IPS-18a (cell line): ENCODE measurements around the gene ZBTB18.

ENCODE experiments used
- H3K27ac ChIP-seq: one replicate; pipeline ENCODE4 v1.5.1; 2013; ENCODE audit warnings: low read length
- H3K27me3 ChIP-seq: one replicate; pipeline ENCODE4 v1.6.1; 2013; ENCODE audit warnings: mild to moderate bottlenecking, low read length; ENCODE audit not compliant: control insufficient read depth, insufficient read depth
- H3K36me3 ChIP-seq: one replicate; pipeline ENCODE4 v1.6.1; 2013; ENCODE audit warnings: low read depth, low read length; ENCODE audit not compliant: control insufficient read depth
- H3K4me1 ChIP-seq: one replicate; pipeline ENCODE4 v1.6.1; 2013; ENCODE audit warnings: low read depth, low read length; ENCODE audit not compliant: control insufficient read depth
- H3K4me3 ChIP-seq: one replicate; pipeline ENCODE4 v1.5.1; 2013; ENCODE audit warnings: low read length
- H3K9ac ChIP-seq: one replicate; pipeline ENCODE4 v1.6.1; 2013; ENCODE audit warnings: mild to moderate bottlenecking, low read length, moderate library complexity
- H3K9me3 ChIP-seq: one replicate; pipeline ENCODE4 v1.6.1; 2013; ENCODE audit warnings: low read depth, low read length; ENCODE audit not compliant: control insufficient read depth

ZBTB18 gene

GRCh38 chr1:244053831-244054230, 2.7 kb downstream of the ZBTB18 start:
- Histone ChIP-seq H3K9me3 (no peaks in the 10 kb centered on the region), H3K27ac (no peak overlapping the region), H3K4me3 (no peak overlapping the region), H3K27me3 (peaks cover 16% of the 10 kb centered on the region), H3K36me3 (peaks cover 13% of the 10 kb centered on the region), H3K4me1 (peaks cover 24% of the 10 kb centered on the region), H3K9ac (no peak overlapping the region)

GRCh38 chr1:244054247-244054923, 3.3 kb downstream of the ZBTB18 start:
- peaks cover 16% of the 10 kb centered on the region for H3K27me3 ChIP-seq
- H3K36me3 ChIP-seq, result peaks cover 13% of the 10 kb centered on the region
- H3K4me1 ChIP-seq, result peaks cover 24% of the 10 kb centered on the region
- no peaks in the 10 kb centered on the region for H3K9me3 ChIP-seq
- no peak overlapping the region for H3K27ac ChIP-seq
- H3K4me3 ChIP-seq, result no peak overlapping the region
- H3K9ac ChIP-seq, result no peak overlapping the region

- Histone ChIP-seq H3K4me1 (peaks cover 24% of the 10 kb centered on the region), H3K9ac (no peak overlapping the region), H3K36me3 (peaks cover 13% of the 10 kb centered on the region)
These were observed 3.8 kb downstream of the ZBTB18 start for GRCh38 chr1:244054924-244055263.

GRCh38 chr1:244056577-244056976, 5.5 kb downstream of the ZBTB18 start:
- Histone ChIP-seq H3K27me3 (no peaks in the 10 kb centered on the region), H3K36me3 (peaks cover 13% of the 10 kb centered on the region), H3K4me3 (no peak overlapping the region), H3K9me3 (no peaks in the 10 kb centered on the region), H3K27ac (no peak overlapping the region), H3K4me1 (peaks cover 11% of the 10 kb centered on the region), H3K9ac (no peak overlapping the region)

More at GRCh38 chr1:244054924-244055263, 3.8 kb downstream of the ZBTB18 start:
- no peak overlapping the region for H3K27ac ChIP-seq
- H3K4me3 ChIP-seq, result no peak overlapping the region
- peaks cover 11% of the 10 kb centered on the region for H3K27me3 ChIP-seq
- H3K9me3 ChIP-seq, result no peaks in the 10 kb centered on the region

- Histone ChIP-seq H3K4me1 (peaks cover 7% of the 10 kb centered on the region), H3K9ac (no peak overlapping the region), H3K9me3 (no peaks in the 10 kb centered on the region), H3K27me3 (no peaks in the 10 kb centered on the region), H3K27ac (no peak overlapping the region), H3K36me3 (peaks cover 13% of the 10 kb centered on the region), H3K4me3 (no peak overlapping the region)
These were observed 6.6 kb downstream of the ZBTB18 start for GRCh38 chr1:244057474-244058385.

GRCh38 chr1:244060117-244060516, 9.0 kb downstream of the ZBTB18 start:
- H3K27me3 ChIP-seq, result no peaks in the 10 kb centered on the region
- peaks cover 12% of the 10 kb centered on the region for H3K4me1 ChIP-seq
- H3K9ac ChIP-seq, result no peak overlapping the region
- H3K9me3 ChIP-seq, result no peaks in the 10 kb centered on the region
- no peaks in the 10 kb centered on the region for H3K36me3 ChIP-seq
- no peak overlapping the region for H3K4me3 ChIP-seq
- H3K27ac ChIP-seq, result no peak overlapping the region

GRCh38 chr1:244060686-244061085, 9.6 kb downstream of the ZBTB18 start:
- no peaks in the 10 kb centered on the region for H3K36me3 ChIP-seq
- H3K9ac ChIP-seq, result no peak overlapping the region
- no peak overlapping the region for H3K27ac ChIP-seq
- H3K4me1 ChIP-seq, result peaks cover 12% of the 10 kb centered on the region
- H3K4me3 ChIP-seq, result no peak overlapping the region
- no peaks in the 10 kb centered on the region for H3K9me3 ChIP-seq
- H3K27me3 ChIP-seq, result no peaks in the 10 kb centered on the region

- no peak overlapping the region for H3K4me3 ChIP-seq
- peaks cover 12% of the 10 kb centered on the region for H3K4me1 ChIP-seq
- H3K27me3 ChIP-seq, result peaks cover 8% of the 10 kb centered on the region
These were observed 11.2 kb downstream of the ZBTB18 start for GRCh38 chr1:244062156-244062725.

GRCh38 chr1:244063498-244063897, 12.4 kb downstream of the ZBTB18 start:
- peaks cover 18% of the 10 kb centered on the region for H3K4me1 ChIP-seq
- H3K36me3 ChIP-seq, result no peaks in the 10 kb centered on the region
- H3K27ac ChIP-seq, result no peak overlapping the region
- H3K9me3 ChIP-seq, result no peaks in the 10 kb centered on the region
- no peak overlapping the region for H3K4me3 ChIP-seq
- peaks cover 8% of the 10 kb centered on the region for H3K27me3 ChIP-seq
- no peak overlapping the region for H3K9ac ChIP-seq

More at GRCh38 chr1:244062156-244062725, 11.2 kb downstream of the ZBTB18 start:
- no peaks in the 10 kb centered on the region for H3K36me3 ChIP-seq
- H3K9me3 ChIP-seq, result no peaks in the 10 kb centered on the region
- H3K9ac ChIP-seq, result no peak overlapping the region
- no peak overlapping the region for H3K27ac ChIP-seq

- Histone ChIP-seq H3K4me3 (no peak overlapping the region), H3K27me3 (peaks cover 8% of the 10 kb centered on the region), H3K27ac (no peak overlapping the region), H3K9ac (no peak overlapping the region), H3K9me3 (no peaks in the 10 kb centered on the region), H3K4me1 (peaks cover 18% of the 10 kb centered on the region), H3K36me3 (no peaks in the 10 kb centered on the region)
These were observed 13.5 kb downstream of the ZBTB18 start for GRCh38 chr1:244064621-244065020.

- H3K27ac ChIP-seq, result no peak overlapping the region
- peaks cover 8% of the 10 kb centered on the region for H3K27me3 ChIP-seq
- H3K36me3 ChIP-seq, result no peaks in the 10 kb centered on the region
- no peak overlapping the region for H3K9ac ChIP-seq
- no peaks in the 10 kb centered on the region for H3K9me3 ChIP-seq
- peaks cover 18% of the 10 kb centered on the region for H3K4me1 ChIP-seq
- H3K4me3 ChIP-seq, result no peak overlapping the region
These were observed 14.1 kb downstream of the ZBTB18 start for GRCh38 chr1:244065063-244065793.
